22Rv1 (cell line): Measurements from ENCODE around the gene PRSS33.

Source experiments
- CTCF ChIP-seq: fragments of 450-650 bp; IDR thresholded peaks from 2 replicates; pipeline ENCODE4 v1.5.1; 2017; ENCODE audit warnings: mild to moderate bottlenecking
- ZFX ChIP-seq: fragments of 450-650 bp; IDR thresholded peaks from 2 replicates; pipeline ENCODE4 v1.6.1; 2017; ENCODE audit warnings: antibody characterized with exemption, borderline replicate concordance

- no peak for TF ChIP-seq CTCF
- TF ChIP-seq ZFX, result no peak
Measured at GRCh38 chr16:2779151-2779920, 8.0 kb downstream of the PRSS33 start.
